GM12891 (cell line): ENCODE results near the gene PDGFA.
A peak's percentile ranks its signal among the peaks of the same experiment; 100 is the strongest.

Experiments used
- DNase-seq: peaks from one replicate; pipeline ENCODE4 v3.0.0; 2011; ENCODE audit warnings: low spot score; ENCODE audit not compliant: insufficient read length
- FAIRE-seq: peaks from 2 replicates; lab custom pipeline; 2011; peaks lifted over from hg19 to GRCh38; lab: Jason Lieb, UNC
- PAX5 ChIP-seq: IDR thresholded peaks from 2 replicates; pipeline ENCODE4 v1.6.1; 2011; ENCODE audit warnings: low read length, moderate library complexity, mild to moderate bottlenecking; ENCODE audit not compliant: insufficient read depth, severe bottlenecking
- POLR2A ChIP-seq: IDR thresholded peaks from 2 replicates; pipeline ENCODE4 v1.6.1; 2011; ENCODE audit warnings: low read depth, low read length, control low read depth
- POLR2AphosphoS5 ChIP-seq: IDR thresholded peaks from 2 replicates; pipeline ENCODE4 v1.6.1; 2011; ENCODE audit warnings: low read depth, low read length, control low read depth
- POU2F2 ChIP-seq: IDR thresholded peaks from 2 replicates; pipeline ENCODE4 v1.6.1; 2011; ENCODE audit warnings: low read depth, mild to moderate bottlenecking, control low read depth, low read length, moderate library complexity
- SPI1 ChIP-seq: IDR thresholded peaks from 2 replicates; pipeline ENCODE4 v1.6.1; 2011; ENCODE audit warnings: low read depth, low read length, control low read depth
- TAF1 ChIP-seq: IDR thresholded peaks from 2 replicates; pipeline ENCODE4 v1.6.1; 2011; ENCODE audit warnings: low read depth, low read length, control low read depth

PDGFA gene

DNA sequence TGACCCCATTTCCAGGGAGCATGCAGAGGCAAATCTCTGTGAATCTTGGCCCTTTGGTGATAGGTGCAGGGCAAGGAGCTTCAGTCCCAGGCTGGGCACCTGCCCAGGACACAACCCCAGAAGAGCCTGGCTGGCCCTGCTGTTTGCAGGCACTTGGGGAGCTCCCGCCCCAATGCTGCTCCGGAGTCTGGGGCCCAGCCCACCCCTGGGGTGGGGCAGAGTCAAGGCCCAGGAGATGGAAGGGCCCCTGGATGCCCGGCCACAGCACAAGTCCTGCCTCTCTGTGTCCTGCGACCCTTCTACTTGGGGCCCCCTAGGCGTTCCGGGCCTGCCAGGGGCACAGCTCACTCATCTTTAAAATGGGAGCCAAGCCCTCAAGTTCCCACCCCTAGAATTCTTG, 24.7 kb downstream of the PDGFA start:
- no peak for TF ChIP-seq TAF1
- no peak for TF ChIP-seq SPI1
- no peak for TF ChIP-seq POU2F2
- no peak for TF ChIP-seq POLR2A
- TF ChIP-seq POLR2AphosphoS5 = no peak
- TF ChIP-seq PAX5 = no peak
- no peak for FAIRE-seq
- no peak for DNase-seq

DNA sequence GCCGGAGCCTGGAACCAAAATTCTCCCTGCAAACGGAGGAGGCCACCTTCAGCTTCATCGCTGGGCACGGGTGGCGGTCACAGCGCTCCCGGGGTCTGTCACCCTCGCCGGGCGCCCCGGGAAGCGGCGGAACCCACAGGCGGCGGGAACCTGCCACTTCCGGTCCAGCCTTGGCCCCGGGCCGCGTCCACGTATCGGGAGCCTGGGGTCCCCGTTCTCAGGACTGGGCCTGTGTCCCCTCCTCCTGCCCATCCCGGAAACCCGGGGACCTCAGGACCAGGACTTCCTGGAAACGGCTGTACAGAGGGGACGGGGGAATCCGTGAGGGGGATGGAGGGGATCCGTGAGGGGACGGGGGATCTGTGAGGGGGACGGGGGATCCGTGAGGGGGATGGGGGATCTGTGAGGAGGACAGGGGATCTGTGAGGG, 25.4 kb downstream of the PDGFA start:
- TF ChIP-seq POU2F2 (no peak), SPI1 (no peak), POLR2A (no peak), PAX5 (no peak), POLR2AphosphoS5 (no peak), TAF1 (no peak)
- FAIRE-seq (no peak), DNase-seq (peak; percentile 92)

GRCh38 chr7:493661-494251, 25.9 kb downstream of the PDGFA start:
- no peak for DNase-seq
- TF ChIP-seq POLR2A = no peak
- TF ChIP-seq PAX5 = no peak
- TF ChIP-seq POU2F2 = no peak
- no peak for TF ChIP-seq SPI1
- TF ChIP-seq TAF1 = no peak
- no peak for TF ChIP-seq POLR2AphosphoS5
- no peak for FAIRE-seq

DNA sequence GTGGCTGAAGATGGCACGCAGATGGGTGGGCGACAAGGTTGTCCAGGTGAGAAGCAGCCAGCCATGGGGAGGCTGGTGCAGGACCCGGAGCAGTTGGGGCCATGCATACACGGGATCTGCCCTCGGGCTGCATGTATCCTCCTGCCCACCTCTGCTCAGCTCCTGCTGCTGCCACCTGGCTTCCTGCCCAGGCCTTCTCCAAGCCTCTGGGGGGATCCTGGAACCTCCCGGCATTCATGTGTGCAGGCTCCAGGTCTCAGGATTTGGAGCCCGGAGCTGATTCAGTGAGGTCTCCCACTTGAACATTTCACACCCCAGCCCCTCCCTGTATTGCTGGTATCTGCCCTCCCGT, 27.0 kb downstream of the PDGFA start:
- FAIRE-seq = no peak
- TF ChIP-seq POLR2AphosphoS5 = no peak
- TF ChIP-seq PAX5 = no peak
- no peak for DNase-seq

GRCh38 chr7:491958-492713, 27.5 kb downstream of the PDGFA start:
- TF ChIP-seq POLR2AphosphoS5 (no peak), PAX5 (no peak), POLR2A (no peak), SPI1 (no peak), POU2F2 (no peak), TAF1 (no peak)
- no peak for FAIRE-seq
- DNase-seq = no peak

GRCh38 chr7:491292-491957, 28.2 kb downstream of the PDGFA start:
- FAIRE-seq (no peak), DNase-seq (no peak)
- TF ChIP-seq POU2F2 (no peak), POLR2AphosphoS5 (no peak), PAX5 (no peak), SPI1 (no peak)

DNA sequence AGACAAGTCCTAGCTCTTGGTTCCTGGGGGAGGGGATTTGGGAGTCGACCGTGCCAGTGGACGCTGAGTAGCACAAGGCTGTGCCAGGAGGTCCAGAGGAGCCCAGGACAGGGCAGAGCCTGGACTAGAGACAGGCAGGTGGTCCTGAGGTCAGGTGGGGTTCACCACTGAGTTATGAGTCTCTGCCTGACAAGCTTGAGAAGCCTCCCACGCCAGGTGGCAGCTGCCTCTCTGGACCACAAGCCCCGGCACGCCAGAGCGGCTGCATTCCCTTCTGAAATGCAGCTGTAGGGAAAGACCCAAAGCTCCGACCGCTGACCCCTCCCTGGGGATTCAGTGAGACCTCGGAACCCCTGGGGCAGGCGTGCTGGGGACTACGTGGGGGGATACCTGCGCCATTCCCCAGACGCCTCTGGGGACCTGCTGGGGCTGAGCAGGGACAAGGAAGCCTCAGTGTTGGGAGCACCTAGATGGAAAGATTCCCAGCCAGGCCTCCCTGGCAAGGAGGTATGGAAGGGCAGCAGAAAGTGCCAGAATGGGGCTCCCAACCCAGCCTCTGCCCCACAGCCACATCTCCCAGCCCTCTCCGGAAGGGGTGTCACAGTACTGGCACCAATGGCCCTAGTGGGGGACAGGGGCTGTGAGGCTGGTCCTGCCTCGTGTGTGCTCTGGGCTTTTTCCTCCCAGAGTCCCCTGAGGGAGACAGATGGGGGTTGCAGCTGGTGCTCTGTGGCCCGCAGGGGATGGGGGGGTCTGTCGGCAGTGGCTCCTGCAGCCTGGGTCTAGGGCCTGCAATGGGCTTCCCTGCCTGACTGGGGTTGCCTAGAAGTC, 29.0 kb downstream of the PDGFA start:
- FAIRE-seq = no peak
- no peak for DNase-seq
- TF ChIP-seq SPI1 (no peak), PAX5 (no peak), POLR2A (no peak), POU2F2 (no peak), POLR2AphosphoS5 (no peak), TAF1 (no peak)

DNA sequence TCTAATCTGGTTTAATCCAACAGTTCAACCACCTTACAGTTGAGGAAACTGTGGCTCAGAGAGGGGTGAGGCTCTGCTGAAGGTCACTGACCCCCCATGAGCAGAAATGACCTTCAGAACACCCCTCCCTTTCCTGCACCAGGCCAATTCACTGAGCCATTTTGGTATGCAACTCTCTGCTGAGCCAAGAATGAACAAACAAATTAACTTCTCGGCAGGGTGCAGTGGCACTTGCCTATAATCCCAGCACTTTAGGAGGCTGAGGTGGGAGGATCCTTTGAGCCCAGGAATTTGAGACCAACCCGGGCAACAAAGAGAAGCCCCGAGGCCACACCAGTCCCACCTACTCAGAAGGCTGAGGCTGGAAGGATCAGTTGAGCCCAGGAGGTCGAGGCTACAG, 29.8 kb downstream of the PDGFA start:
- FAIRE-seq = no peak

GRCh38 chr7:486216-486743, 33.4 kb downstream of the PDGFA start:
- TF ChIP-seq SPI1 (no peak), TAF1 (no peak), POLR2AphosphoS5 (no peak), POU2F2 (no peak), PAX5 (no peak), POLR2A (no peak)
- DNase-seq (no peak), FAIRE-seq (no peak)

More for the DNA sequence above, 29.8 kb downstream of the PDGFA start:
- DNase-seq = no peak
- TF ChIP-seq PAX5 = no peak
- TF ChIP-seq POLR2AphosphoS5 = no peak
- TF ChIP-seq SPI1 = no peak
